Nephron (organoid): Measurements from ENCODE around the gene DAZL.

Experiments
- H3K27ac Mint-ChIP-seq, 3 experiments: 2 replicates each; pipeline ENCODE4 v1.8.0; 2020; ENCODE audit warnings: mixed read lengths in 3 of 3, mild to moderate bottlenecking in 2 of 3, moderate library complexity in 1 of 3
- H3K27me3 Mint-ChIP-seq: 2 replicates; pipeline ENCODE4 v1.8.0; 2021; ENCODE audit warnings: low read depth, mild to moderate bottlenecking, moderate library complexity, mixed read lengths
- H3K36me3 Mint-ChIP-seq: 2 replicates; pipeline ENCODE4 v1.8.0; 2020; ENCODE audit warnings: low read depth, mixed read lengths
- H3K4me1 Mint-ChIP-seq: 2 replicates; pipeline ENCODE4 v1.8.0; 2020; ENCODE audit warnings: mixed read lengths
- H3K4me3 Mint-ChIP-seq, 3 experiments: 2 replicates each; pipeline ENCODE4 v1.8.0; 2020; ENCODE audit warnings: mild to moderate bottlenecking in 3 of 3, mixed read lengths in 3 of 3, moderate library complexity in 2 of 3
- H3K9me3 Mint-ChIP-seq: 2 replicates; pipeline ENCODE4 v1.8.0; 2020; ENCODE audit warnings: mixed read lengths
- TF ChIP-seq, protein P1 (sequence below), 3 experiments: fragments of 200-600 bp; sonication (generic); IDR thresholded peaks; one replicate each; pipeline ENCODE4 v1.5.0; 2021; ENCODE audit warnings: antibody characterized with exemption in 3 of 3; ENCODE audit not compliant: unreplicated experiment in 3 of 3

The DAZL gene

DNA sequence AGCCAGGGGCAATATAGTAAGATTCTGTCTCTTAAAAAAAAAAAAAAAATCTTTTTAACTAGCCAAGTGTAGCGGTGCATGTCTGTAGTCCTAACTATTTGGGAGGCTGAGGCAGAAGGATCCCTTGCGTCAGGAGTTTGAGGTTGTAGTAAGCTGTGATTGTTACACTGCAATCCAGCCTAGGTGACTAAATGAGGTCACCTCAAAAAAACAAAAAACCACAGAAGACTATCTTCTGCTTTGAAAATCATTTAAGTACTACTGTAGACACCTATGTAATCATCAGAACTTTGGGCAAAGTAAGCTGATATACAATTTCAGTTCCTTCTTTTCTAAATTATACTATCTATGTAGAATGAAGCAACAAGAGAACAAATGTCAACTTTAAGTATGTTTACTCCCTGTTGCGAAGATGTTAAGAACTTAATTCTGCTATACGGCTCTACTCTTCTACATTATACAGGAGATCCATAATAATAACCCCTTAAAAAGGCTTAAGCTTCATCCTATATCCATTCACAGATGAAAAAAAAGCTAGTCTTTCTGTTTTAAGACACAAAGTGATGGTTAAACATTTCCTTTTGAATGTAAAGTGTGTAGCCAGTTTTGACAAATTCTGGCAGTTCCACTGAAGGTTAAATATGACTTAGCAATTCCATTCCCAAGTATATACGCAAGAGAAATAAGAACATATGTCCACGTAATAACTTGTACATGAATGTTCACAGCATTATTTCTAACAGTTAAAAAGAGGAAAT lies 15.2 kb downstream of the DAZL start:
- no peaks in the 10 kb centered on the region for H3K27me3 Mint-ChIP-seq

DNA sequence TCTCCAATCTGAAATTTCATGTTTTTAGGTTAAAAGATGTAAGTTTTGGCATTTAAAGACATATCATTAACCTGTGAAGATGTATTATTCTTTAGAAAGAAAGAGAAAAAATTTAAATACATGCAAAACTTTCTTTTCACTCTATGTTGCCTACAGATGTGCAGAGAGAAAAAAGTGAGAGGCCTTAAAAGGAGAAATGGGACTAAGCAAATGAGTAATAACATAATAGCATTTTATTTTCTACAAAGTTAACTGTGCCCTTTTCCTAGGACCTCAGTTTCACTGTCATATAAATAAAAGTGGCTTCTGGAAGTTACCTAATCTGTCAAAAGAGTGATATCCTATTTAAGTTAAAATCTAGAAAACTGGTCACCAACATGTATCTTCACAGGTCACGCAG lies 16.1 kb downstream of the DAZL start:
- Mint-ChIP-seq H3K36me3 (no peaks in the 10 kb centered on the region), H3K27me3 (no peaks in the 10 kb centered on the region), H3K9me3 (no peaks in the 10 kb centered on the region), H3K27ac (no peak overlapping the region), H3K4me1 (no peaks in the 10 kb centered on the region), H3K4me3 (no peak overlapping the region)
- TF ChIP-seq, protein P1, sequence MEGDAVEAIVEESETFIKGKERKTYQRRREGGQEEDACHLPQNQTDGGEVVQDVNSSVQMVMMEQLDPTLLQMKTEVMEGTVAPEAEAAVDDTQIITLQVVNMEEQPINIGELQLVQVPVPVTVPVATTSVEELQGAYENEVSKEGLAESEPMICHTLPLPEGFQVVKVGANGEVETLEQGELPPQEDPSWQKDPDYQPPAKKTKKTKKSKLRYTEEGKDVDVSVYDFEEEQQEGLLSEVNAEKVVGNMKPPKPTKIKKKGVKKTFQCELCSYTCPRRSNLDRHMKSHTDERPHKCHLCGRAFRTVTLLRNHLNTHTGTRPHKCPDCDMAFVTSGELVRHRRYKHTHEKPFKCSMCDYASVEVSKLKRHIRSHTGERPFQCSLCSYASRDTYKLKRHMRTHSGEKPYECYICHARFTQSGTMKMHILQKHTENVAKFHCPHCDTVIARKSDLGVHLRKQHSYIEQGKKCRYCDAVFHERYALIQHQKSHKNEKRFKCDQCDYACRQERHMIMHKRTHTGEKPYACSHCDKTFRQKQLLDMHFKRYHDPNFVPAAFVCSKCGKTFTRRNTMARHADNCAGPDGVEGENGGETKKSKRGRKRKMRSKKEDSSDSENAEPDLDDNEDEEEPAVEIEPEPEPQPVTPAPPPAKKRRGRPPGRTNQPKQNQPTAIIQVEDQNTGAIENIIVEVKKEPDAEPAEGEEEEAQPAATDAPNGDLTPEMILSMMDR (IDR thresholded peaks at IDR 0.05; ENCODE audit: unreplicated experiment in 3 of 3), result no peak

More for the DNA sequence above, 15.2 kb downstream of the DAZL start:
- Mint-ChIP-seq H3K9me3 (no peaks in the 10 kb centered on the region), H3K27ac (no peak overlapping the region), H3K36me3 (no peaks in the 10 kb centered on the region), H3K4me3 (no peak overlapping the region), H3K4me1 (no peaks in the 10 kb centered on the region)
- TF ChIP-seq, protein P1 (IDR thresholded peaks at IDR 0.05; ENCODE audit: unreplicated experiment in 3 of 3), result no peak

DNA sequence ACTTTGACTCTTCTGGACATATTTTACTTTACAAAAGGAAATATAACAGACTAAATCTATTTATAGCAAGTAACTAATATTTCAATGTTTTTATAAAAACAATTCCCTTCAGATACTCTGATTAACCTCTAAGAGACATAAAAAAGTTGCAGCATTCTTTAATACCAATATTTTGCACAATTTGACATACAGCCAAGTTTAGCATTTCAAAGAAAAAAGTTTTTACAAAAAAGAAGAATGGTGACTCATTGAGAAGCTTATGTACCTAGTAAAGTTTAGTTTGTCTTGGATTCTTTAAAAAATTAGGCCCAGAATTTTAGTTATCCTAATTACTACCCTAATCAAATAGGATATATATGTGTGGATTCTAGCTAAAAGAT lies 17.6 kb downstream of the DAZL start:
- H3K36me3 Mint-ChIP-seq, result no peaks in the 10 kb centered on the region
- no peaks in the 10 kb centered on the region for H3K27me3 Mint-ChIP-seq
- H3K27ac Mint-ChIP-seq, result no peak overlapping the region
- TF ChIP-seq, protein P1 (IDR thresholded peaks at IDR 0.05; ENCODE audit: unreplicated experiment in 3 of 3), result no peak
- H3K9me3 Mint-ChIP-seq, result no peaks in the 10 kb centered on the region
- no peak overlapping the region for H3K4me3 Mint-ChIP-seq
- no peaks in the 10 kb centered on the region for H3K4me1 Mint-ChIP-seq

DNA sequence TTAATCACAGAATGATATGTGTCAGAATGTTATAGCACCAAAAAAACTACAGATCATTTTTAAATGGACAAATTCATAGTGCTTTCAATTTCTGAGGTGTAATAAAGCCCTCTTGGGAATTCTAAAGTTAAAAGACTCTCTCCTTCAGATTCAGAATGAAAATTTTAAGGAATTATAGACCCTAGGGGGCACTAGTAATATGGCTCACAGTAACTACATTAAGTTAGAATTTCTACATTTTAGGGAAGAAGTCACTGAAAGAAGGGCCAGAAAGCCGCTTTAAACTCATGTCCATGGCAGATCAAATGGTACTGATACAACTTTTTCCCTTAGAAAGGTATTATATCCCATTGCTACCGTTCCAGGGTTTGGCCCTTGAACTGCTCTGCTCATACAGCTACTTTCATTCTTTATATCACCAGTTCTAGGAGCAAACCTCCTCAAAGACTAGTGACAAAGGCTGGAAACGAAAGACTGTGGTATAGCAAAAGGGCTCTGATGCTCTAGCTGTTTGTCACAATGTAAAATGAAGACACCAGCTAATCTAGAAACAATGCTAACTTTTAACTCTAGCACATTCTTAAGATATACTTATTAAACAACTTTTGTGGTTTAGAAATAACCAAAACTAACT lies 18.1 kb downstream of the DAZL start:
- TF ChIP-seq, protein P1 (IDR thresholded peaks at IDR 0.05; ENCODE audit: unreplicated experiment in 3 of 3), result no peak

DNA sequence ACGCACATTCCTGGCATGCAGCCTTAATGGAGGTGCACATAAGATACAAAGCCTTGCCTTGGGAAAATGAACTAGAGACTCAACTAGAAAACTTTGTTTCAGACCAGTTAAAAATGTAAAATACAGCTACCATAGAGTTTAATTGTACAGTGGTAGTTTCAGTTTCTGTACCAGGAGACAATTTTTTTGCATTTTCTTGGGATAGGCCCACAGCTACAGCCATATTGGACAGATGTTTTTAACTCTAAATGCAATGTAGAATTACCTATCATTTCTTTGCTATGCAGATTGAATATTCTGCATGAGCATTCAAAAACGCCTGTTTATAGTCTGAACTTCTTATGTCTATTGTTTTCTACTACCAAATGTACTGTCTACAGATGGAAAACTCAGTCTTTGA lies 20.3 kb downstream of the DAZL start:
- no peaks in the 10 kb centered on the region for H3K36me3 Mint-ChIP-seq
- H3K27me3 Mint-ChIP-seq, result no peaks in the 10 kb centered on the region
- H3K9me3 Mint-ChIP-seq, result peaks cover 4% of the 10 kb centered on the region
- H3K27ac Mint-ChIP-seq, result no peak overlapping the region
- H3K4me1 Mint-ChIP-seq, result no peaks in the 10 kb centered on the region
- H3K4me3 Mint-ChIP-seq, result no peak overlapping the region
- TF ChIP-seq, protein P1 (IDR thresholded peaks at IDR 0.05; ENCODE audit: unreplicated experiment in 3 of 3), result no peak

More for the DNA sequence above, 18.1 kb downstream of the DAZL start:
- H3K4me1 Mint-ChIP-seq, result no peaks in the 10 kb centered on the region
- no peak overlapping the region for H3K4me3 Mint-ChIP-seq
- no peaks in the 10 kb centered on the region for H3K36me3 Mint-ChIP-seq
- no peaks in the 10 kb centered on the region for H3K27me3 Mint-ChIP-seq
- H3K27ac Mint-ChIP-seq, result no peak overlapping the region
- no peaks in the 10 kb centered on the region for H3K9me3 Mint-ChIP-seq

DNA sequence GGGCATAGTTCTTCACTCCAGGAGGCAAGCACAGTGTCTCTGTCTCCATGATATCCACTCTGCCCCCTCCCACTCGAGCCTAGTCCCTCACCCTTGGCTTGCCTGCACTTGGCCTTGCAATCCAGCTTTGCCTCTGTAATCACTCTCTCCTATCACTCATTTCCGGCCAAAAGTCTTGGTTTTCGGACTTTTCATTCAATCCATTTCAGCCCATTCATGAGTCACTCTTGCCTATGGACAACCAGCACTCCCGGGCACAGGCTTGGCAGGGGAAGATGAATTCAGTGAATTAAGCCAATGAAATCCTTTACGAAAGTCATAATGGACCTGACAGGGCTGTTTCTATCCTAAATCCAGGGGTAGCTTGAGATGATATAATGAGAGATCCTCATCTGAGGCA lies 21.7 kb downstream of the DAZL start:
- no peaks in the 10 kb centered on the region for H3K27me3 Mint-ChIP-seq
- peaks cover 6% of the 10 kb centered on the region for H3K9me3 Mint-ChIP-seq
- H3K4me3 Mint-ChIP-seq, result no peak overlapping the region
- H3K27ac Mint-ChIP-seq, result no peak overlapping the region
- no peaks in the 10 kb centered on the region for H3K4me1 Mint-ChIP-seq
- TF ChIP-seq, protein P1 (IDR thresholded peaks at IDR 0.05; ENCODE audit: unreplicated experiment in 3 of 3), result no peak
- H3K36me3 Mint-ChIP-seq, result no peaks in the 10 kb centered on the region
